Ramos (cell line): ENCODE data around the gene PTBP3.
"Not testable (repeated sequence)": the region's sequence is repeated elsewhere in the genome, so short reads cannot be mapped to it uniquely, and the experiment has no call there.

Experiments used
- in situ Hi-C: fragments of 300-500 bp; cut with MboI; formaldehyde crosslinking; loops from one replicate; pipeline ENCODE4 v1.14.3; 2022; ENCODE audit warnings: low sequenced_read_pairs; ENCODE audit not compliant: unreplicated experiment

PTBP3 gene

DNA sequence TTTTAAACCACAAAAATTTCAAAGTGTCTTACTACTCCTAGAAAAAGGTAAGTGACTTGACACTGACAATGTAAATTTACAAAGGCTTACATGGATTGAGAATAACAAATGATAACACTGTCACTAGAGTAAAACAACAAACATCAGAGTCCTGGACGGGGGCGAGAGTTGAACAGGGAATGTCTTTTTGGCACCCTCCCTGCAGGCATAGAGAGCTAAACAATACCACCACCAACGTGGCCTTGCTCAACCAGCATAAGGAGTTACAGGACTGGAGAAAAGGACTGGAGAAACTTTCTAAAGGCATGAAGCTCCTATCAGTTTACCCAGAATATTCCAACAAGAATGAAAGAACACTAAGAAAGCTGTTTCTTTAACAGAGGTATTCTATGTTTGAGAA lies 55.3 kb downstream of the PTBP3 start:
- in situ Hi-C loops = no loop called here

DNA sequence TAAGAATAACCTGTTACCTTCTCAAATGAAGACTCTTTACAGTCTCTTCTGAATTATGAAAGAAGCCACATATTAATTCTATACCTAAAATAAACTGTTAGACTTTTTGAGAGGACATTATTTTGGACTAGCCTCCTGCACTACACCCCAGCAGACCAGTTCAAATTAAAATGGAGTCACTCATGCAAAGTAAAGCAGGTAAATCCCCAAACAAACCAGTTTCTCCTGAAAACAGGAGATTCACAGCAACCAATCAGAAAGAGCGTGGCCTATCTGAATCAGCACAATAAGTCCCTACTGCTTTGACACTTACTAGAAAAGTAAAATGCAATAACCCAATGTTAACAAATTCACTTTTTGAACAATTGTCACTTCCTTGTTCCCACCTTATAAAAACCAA lies 58.8 kb downstream of the PTBP3 start:
- in situ Hi-C loops = no loop called here

GRCh38 chr9:112273876-112274275 lies 59.5 kb downstream of the PTBP3 start:
- in situ Hi-C loops = no loop called here

GRCh38 chr9:112271466-112272098 lies 61.8 kb downstream of the PTBP3 start:
- in situ Hi-C loops = no loop called here

- in situ Hi-C loops = no loop called here
These were observed 65.0 kb downstream of the PTBP3 start for GRCh38 chr9:112268413-112268812.

DNA sequence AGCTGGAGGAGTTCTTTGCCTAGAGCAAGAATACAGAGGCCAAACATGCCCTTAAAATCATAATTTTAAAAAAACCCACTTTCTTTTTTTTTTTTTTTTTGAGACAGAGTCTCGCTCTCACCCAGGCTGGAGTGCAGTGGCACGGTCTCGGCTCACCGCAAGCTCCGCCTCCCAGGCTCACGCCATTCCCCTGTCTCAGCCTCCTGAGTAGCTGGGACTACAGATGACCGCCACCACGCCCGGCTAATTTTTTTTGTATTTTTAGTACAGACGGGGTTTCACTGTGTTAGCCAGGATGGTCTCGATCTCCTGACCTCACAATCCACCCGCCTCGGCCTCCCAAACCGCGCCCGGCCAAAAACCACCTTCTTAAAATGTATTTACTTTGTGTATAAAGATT lies 66.3 kb downstream of the PTBP3 start:
- in situ Hi-C loops = not testable (repeated sequence)

DNA sequence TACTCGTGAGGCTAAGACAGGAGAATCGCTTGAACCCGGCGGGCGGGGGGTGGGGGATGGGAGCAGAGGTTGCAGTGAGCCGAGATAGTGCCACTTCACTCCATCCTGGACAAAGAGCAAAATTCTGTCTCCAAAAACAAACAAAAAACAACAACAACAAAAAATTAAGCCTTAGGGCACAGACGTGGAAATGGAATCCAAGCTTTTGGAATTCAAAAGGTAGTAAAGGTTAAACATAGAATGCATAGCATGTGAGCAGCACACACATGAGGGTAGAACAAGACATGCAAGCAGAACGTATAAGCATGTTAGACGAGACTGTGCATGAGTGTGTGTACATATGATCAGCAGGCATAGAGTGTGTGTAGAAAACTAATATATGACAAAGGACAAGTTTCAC lies 68.0 kb downstream of the PTBP3 start:
- in situ Hi-C loops = no loop called here

GRCh38 chr9:112262577-112262976 lies 70.8 kb downstream of the PTBP3 start:
- in situ Hi-C loops = no loop called here

DNA sequence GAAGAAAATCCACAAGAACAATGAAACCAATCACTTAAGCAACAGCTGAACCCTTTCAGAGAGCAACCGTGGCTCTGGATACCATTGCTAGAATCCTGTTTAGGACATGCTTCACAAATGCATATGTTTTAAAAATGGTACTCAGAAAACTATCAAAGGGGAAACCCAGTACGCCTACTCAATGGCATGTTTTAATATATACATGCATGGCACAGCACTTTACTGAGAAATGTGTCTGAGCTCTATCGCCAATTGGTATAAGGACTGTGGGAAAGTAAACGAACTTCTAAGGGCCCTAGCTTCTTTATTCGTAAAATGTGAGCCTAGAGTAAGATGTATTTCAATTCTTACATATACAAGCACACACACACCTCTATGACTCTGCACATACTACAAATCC lies 72.3 kb downstream of the PTBP3 start:
- in situ Hi-C loops = no loop called here

GRCh38 chr9:112258106-112258505 lies 75.3 kb downstream of the PTBP3 start:
- in situ Hi-C loops = no loop called here

- in situ Hi-C loops = no loop called here
These were observed 81.2 kb downstream of the PTBP3 start for GRCh38 chr9:112252194-112252593.

DNA sequence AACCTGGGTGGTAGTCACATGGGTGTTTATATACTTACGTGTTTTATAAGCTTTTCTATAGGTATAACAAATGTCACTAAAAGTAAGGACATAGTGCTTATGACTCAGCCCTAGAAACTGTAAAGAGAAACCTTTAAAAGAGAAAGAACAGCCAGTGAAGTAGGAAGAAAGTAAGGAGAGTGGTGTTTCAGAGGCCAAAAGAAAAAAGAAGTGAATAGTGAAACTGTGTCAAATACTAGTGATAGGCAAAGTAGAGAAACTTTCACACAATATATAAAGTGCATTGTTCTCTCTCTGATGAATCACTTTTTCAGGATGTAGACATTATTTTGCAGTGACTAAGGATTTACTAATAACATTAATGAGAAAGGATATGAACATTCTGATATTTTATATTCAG lies 84.1 kb downstream of the PTBP3 start:
- in situ Hi-C loops = no loop called here

GRCh38 chr9:112248722-112249121 lies 84.7 kb downstream of the PTBP3 start:
- in situ Hi-C loops = no loop called here

- in situ Hi-C loops = no loop called here
These were observed 86.3 kb downstream of the PTBP3 start for GRCh38 chr9:112247090-112247489.

DNA sequence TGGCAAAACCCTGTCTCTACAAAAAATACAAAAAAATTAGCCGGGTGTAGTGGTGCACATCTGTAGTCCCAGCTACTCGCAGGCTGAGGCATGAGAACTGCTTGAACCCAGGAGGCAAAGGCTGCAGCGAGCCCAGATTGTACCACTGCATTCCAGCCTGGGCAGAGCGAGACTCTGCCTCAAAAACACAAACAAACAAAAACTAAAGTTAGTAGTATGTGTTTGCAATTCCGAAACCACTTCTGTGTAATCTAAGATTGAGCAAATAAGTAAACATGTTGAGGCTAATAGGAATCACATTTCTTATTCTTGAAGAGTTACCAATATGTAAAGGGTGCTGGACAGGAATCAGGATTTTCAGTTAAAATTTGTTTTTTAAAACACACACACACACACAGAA lies 88.3 kb downstream of the PTBP3 start:
- in situ Hi-C loops = no loop called here

DNA sequence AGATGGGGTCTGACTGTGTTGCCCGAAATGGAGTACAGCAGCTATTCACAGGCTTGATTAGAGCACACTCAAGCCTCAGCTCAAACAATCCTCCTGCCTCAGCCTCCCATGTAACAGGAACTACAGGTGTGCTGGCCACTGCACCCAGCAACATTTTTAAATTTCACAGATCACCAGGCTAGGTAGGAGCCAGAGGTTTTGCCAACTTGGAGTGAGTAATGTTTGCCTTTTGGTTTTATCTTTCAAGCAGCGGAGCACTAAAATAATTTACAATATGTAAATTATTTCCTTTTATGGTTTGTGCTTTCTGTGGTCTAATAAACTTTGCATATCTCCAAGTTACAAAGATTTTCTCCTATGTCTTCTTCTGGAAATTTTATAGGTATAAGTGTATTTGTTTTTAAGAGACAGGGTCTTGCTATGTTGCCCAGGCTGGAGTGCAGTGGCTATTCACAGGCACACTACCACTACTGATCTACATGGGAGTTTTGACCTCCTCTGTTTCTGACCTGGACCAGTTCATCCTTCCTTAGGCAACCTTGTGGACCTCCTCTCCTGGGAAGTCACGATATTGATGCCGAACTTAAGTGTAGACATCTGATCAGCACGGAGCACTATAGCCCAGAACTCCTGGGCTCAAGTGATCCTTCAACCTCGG lies 91.1 kb downstream of the PTBP3 start:
- in situ Hi-C loops = no loop called here

- in situ Hi-C loops = no loop called here
These were observed 91.9 kb downstream of the PTBP3 start for GRCh38 chr9:112241491-112241890.

DNA sequence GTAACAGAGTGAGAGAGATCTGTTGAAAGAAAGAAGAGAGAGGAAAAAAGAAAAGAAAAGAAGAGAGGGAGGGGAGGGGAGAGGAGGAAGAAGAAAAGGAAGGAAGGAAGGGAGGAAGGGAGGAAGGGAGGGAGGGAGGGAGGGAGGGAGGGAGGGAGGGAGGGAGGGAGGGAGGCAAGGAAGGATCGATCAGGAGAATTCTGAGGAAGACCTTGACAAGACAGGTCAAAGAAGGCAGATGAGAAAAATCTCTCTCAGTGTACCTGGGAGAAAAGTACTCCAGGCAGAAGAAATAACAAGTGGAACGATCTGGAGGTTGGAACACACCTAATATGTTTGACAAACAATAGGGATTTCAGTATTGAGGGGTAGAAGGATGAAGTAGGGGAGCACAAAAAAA lies 93.7 kb downstream of the PTBP3 start:
- in situ Hi-C loops = no loop called here

- in situ Hi-C loops = no loop called here
These were observed 94.1 kb downstream of the PTBP3 start for GRCh38 chr9:112239284-112239683.

DNA sequence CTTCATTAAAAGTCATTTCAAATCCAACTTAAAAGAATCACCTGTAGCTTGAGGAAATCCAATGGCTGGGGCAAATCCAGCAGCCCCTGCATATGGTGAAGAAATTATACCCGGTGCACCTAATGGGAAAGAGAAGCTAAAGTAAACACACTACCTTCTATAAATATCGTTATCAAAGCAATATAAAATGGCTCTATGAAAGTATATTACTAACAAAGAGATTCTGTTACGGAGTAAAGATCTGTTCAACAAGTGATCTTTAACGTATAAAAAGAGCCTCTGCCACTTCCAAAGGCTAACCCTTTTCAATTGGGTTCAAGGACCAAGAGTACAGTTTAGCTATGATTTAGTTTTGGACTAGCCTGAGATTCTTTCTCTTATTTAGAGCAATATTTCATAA lies 98.6 kb downstream of the PTBP3 start:
- in situ Hi-C loops = no loop called here

- in situ Hi-C loops = no loop called here
These were observed 99.7 kb downstream of the PTBP3 start for GRCh38 chr9:112233769-112234168.

- in situ Hi-C loops = no loop called here
These were observed 101.2 kb downstream of the PTBP3 start for GRCh38 chr9:112232233-112232632.
